Fibroblast of skin of scalp (primary cell): ENCODE results near the gene PDZD4.

ENCODE experiments used
- DNase-seq: peaks from one replicate; pipeline ENCODE4 v3.0.0-alpha.2; 2013

The PDZD4 gene

GRCh38 chrX:153784325-153784967 lies 45.9 kb downstream of the PDZD4 start:
- DNase-seq = no peak

GRCh38 chrX:153783378-153784013 lies 46.8 kb downstream of the PDZD4 start:
- DNase-seq = no peak

GRCh38 chrX:153782871-153783270 lies 47.5 kb downstream of the PDZD4 start:
- no peak for DNase-seq

GRCh38 chrX:153782313-153782712 lies 48.0 kb downstream of the PDZD4 start:
- no peak for DNase-seq

GRCh38 chrX:153781428-153782047 lies 48.8 kb downstream of the PDZD4 start:
- DNase-seq = no peak

GRCh38 chrX:153780678-153781427 lies 49.5 kb downstream of the PDZD4 start, which contains the start of gene SRPK3:
Gene SRPK3, plus strand, starts transcription at chrX:153781041. Its CDS starts 46 bp downstream, at chrX:153781087.
- DNase-seq = peak; percentile 5

GRCh38 chrX:153779891-153780677 lies 50.3 kb downstream of the PDZD4 start:
- no peak for DNase-seq

- no peak for DNase-seq
Observed at GRCh38 chrX:153778684-153779101, 51.7 kb downstream of the PDZD4 start.

- DNase-seq = no peak
Observed at GRCh38 chrX:153778181-153778580, 52.2 kb downstream of the PDZD4 start.

GRCh38 chrX:153777261-153778090 lies 52.9 kb downstream of the PDZD4 start:
- DNase-seq = no peak

- no peak for DNase-seq
Observed at GRCh38 chrX:153776611-153777045, 53.7 kb downstream of the PDZD4 start.

GRCh38 chrX:153776120-153776599 lies 54.2 kb downstream of the PDZD4 start:
- no peak for DNase-seq

- no peak for DNase-seq
Observed at GRCh38 chrX:153775293-153776119, 54.8 kb downstream of the PDZD4 start.

GRCh38 chrX:153774576-153775292 lies 55.6 kb downstream of the PDZD4 start:
- no peak for DNase-seq

- no peak for DNase-seq
Observed at GRCh38 chrX:153773741-153774575, 56.4 kb downstream of the PDZD4 start.

GRCh38 chrX:153773218-153773611 lies 57.1 kb downstream of the PDZD4 start:
- no peak for DNase-seq

GRCh38 chrX:153772316-153773217 lies 57.8 kb downstream of the PDZD4 start:
- DNase-seq = no peak
